ENCODE results near the gene ARHGEF17.

The ARHGEF17 gene

DNA sequence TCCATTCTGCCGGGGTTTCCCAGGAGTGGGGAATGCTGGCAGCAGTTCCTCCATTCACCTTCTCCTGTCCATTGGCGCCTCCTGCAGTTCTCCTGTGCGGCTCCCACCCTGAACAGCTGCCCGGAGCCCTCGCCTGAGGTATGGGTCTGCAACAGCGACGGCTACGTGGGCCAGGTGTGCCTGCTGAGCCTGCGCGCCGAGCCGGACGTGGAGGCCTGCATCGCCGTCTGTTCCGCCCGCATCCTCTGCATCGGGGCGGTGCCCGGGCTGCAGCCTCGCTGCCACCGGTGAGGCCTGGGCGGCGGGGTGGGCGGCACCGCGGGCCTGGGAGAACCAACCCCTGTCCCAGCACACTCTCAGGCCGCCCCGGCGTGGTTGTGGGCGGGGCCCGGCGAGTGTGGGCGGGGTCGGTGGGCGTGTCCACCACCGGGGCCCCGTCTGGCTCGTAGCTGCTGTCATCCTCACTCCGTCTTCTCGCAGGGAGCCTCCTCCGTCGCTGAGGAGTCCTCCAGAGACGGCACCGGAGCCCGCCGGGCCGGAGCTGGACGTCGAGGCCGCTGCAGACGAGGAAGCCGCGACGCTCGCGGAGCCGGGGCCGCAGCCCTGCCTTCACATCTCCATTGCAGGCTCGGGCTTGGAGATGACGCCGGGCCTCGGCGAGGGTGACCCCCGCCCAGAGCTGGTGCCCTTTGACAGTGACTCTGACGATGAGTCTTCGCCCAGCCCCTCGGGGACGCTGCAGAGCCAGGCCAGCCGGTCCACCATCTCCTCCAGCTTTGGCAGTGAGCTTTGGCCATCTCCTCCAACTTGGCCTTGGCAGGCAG, 54.1 kb downstream of the ARHGEF17 start:
- DNase-seq = no peak

DNA sequence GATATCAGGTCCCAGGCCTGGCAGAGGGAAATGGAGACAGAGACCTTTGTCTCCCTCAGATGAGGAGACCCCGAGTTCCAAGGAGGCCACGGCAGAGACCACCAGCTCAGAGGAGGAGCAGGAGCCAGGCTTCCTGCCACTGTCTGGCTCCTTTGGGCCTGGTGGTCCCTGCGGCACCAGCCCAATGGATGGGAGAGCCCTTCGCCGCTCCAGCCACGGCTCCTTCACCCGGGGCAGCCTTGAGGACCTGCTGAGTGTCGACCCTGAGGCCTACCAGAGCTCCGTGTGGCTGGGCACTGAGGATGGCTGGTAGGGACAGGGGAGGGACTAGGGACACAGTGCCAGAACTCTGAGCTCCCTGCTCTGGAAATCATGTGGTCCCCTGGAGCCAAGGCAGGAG, 55.1 kb downstream of the ARHGEF17 start:
- no peak for DNase-seq

DNA sequence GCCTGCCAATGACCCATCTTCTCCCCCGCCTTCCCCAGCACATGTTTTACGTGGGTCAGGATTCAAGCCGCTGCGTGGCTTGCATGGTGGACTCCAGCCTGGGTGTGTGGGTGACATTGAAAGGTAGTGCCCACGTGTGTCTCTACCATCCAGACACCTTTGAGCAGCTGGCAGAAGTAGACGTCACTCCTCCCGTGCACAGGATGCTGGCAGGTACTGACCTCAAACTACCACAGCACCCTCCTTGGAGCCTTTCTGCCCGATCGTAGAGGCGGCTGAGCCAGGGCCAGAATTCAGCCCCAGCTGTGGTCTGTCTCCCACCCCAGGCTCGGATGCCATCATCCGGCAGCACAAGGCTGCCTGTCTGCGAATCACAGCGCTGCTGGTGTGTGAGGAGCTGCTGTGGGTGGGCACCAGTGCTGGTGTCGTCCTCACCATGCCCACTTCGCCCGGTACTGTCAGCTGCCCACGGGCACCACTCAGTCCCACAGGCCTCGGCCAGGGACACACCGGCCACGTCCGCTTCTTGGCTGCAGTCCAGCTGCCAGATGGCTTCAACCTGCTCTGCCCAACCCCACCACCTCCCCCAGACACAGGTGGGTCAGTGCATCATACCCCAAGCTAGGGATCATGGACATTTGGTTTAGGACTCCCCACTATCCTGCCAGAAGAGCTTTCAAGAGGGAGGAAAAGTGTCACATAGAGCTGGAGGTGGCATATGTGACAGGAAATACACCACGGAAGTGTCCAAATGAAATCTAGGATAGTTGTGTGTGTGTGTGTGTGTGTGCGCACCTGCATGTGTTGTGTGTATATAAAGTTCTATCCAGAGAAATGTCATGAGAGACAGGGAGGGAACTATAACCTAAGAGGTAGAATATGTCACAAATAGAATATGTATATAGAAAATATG, 57.5 kb downstream of the ARHGEF17 start:
- no peak for DNase-seq

DNA sequence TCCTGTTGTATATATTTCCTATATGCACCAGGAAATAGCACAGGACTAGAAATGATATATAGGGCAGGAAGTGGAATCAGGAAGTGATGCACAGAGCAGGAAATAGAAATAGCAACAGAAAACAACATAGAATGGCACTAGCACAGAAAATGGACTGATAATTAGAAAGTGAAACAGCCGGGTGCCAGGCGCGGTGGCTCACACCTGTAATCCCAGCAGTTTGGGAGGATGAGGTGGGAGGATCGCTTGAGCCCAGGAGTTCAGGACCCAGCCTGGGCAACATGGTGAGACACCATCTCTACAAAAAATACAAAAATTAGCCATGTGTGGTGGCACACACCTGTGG, 58.2 kb downstream of the ARHGEF17 start:
- DNase-seq = no peak

DNA sequence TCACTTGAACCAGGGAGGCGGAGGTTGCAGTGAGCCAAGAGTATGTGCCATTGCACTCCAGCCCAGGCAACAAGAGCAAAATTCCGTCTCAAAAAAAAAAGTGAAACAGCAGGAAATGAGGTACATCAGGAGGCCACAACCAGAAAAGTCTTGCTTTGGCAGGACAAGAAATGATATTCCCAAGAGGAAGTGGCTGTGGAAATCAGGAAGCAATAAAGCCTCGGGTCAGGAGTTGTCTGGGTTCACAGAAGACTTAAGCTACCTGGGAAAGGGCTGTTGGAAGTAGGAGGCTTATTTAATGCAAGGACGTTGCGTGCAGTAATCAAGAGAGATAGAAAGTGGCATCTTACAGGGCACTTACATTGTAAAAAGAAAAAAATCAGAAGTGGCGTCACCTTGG, 58.9 kb downstream of the ARHGEF17 start:
- no peak for DNase-seq

DNA sequence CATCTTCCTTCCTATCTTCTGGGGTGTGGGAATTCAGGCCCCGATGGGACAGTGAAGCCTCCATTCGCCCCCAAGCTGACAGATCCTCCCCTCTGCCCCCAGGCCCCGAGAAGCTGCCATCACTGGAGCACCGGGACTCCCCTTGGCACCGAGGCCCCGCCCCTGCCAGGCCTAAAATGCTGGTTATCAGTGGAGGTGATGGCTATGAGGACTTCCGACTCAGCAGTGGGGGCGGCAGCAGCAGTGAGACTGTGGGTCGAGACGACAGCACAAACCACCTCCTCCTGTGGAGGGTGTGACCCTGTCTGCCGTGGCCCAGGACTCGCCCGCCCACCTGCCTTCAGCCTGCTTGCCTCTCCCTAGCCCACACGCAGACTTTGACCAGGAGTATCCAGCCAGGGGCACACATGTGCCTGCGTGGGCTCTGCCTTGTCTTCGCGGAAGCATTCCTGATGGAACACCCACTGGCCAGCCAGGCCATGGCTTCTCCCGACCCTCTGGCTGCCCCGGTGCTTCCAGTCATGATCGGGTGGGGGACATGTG, 59.5 kb downstream of the ARHGEF17 start:
- DNase-seq = no peak

DNA sequence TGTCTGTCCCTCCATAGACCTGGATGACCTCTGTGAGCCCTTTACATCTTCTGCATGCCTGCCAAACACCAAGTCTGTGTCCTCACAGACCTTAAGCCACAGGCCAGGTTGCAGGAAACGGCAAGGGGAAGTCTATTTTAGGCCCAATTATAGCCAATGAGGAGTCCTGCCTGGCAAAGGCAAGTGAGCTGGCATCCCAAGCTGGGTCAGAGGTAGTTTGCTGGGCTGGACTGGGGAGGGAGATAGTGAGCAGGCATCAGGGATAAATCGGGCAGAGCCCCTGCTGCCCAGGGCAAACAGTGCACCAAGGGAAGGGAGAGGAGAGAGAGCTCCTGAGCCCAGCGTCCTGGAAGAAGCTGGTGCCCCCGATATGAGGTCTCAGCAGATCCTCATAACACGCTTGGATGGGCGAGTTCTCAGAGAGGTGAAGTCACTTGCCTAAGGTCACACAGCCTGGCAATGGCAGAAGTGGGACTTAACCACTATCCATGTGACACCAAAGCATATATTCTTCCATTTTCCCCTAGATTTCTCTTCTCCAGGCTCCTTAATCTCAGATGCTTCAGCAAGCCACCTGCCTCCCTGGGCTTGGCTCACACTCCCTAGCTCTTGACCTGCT, 64.4 kb downstream of the ARHGEF17 start:
- no peak for DNase-seq

DNA sequence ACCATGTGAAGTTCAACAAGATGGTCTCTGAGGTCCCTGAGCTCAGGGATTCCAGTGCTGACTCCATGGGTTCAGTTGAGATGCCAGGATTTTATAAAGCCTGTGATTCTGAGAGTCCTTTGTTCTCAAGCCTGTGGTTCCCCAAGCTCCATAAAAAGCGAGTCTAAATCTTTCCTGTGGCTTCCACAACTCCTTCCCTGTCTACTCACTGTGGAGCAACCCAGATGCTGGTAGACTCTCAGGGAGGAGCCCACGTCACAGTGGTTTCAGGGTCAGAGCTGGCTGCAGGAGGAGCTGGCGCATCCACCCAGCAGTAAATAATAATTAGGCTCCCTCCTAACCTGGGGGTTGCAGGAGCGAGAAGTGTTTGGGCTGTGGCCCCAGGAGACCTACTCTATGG, 66.1 kb downstream of the ARHGEF17 start:
- no peak for DNase-seq

DNA sequence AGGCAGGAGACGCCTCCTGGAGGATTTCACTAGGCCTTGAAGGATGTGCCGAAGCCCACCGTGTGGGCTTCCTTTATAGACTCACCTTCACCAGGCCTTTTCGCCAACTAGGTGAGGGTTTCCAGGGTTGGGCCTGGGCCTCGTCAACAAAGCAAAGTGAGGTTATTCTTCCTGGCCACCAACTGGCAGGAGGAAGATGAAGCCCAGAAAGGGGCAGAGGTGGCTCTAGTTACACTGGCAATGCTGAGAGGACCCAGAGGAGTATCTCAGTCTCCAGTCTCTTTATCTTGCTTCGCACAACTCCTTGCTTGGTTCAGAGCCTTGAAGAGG, 67.7 kb downstream of the ARHGEF17 start:
- DNase-seq = no peak

DNA sequence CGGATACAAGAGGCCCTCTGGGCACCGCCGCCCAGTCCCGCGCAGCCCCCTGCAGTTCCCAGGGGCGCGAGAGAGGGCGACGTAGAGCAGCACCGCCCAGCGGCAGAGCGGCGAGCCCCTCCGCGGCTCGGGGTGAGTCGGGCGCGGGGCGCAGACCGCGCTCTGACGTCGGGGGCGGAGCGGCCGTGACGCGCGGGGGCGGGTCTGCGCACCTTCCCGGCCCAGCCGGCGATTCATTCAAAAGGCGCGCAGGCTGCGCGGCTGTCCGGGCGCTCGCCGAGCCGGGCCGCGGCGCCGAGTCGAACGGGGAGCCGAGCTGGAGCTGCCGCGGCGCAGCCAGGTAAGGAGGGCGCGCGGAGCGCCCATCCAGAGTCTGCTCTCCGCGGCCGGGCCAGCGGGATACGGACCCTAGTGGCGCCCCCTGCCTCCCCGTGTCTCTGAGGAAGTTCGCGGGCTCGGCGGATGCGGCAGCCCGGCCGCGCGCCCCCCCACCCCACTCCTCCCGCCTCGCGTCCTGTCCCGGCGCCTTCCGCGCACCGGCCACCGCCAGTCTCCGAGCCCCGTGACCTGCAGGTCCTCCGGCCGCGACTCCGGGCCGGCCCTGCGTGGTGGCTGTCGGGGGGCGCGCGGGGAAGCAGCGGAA, 68.2 kb downstream of the ARHGEF17 start, which contains the start of gene RELT:
RELT (plus strand) TSS at position 240 of the 643 bp plus-strand sequence. CDS start 12,738 bp downstream, outside the sequence.
- DNase-seq = peak; percentile 90

DNA sequence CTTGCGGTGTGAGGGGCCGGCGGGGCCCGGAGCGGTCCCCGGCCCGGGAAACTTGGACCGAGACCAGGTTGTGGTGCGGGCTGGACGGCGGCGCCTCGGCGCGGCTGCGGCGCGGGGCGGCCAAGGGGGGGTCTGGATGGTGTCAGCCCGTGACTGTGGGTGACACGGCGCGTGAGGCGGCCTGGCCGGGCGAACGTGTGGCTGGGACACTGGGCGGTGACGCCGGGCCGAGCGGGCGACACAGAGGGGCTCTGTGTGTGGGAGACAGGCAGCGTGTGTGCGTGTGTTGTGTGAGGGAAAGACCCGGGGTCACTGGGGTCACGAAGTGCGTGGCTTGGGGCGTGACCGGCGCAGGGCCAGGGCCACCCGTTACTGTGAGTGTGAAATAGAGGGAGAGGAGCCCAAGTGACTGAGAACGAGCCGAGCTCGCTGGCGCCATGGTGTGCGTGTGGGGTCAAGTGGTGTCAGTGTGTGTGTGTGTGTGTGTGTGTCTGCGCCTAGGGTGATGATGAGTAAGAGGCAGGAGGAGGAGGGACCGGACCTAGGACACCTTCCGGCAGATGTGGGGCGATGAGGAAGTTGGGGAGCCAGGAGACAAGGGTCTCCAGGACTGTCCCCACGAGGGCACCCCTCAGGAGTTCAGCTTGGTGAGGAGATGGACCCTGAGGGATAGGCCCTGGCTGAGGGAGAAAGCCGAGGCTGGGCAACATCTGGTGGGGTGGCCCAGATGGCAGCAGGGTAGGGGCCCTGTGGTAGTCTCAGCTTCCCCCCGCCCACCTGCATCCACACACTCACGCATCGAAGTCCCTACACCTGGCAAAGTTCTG, 68.9 kb downstream of the ARHGEF17 start:
- DNase-seq = peak; percentile 52

DNA sequence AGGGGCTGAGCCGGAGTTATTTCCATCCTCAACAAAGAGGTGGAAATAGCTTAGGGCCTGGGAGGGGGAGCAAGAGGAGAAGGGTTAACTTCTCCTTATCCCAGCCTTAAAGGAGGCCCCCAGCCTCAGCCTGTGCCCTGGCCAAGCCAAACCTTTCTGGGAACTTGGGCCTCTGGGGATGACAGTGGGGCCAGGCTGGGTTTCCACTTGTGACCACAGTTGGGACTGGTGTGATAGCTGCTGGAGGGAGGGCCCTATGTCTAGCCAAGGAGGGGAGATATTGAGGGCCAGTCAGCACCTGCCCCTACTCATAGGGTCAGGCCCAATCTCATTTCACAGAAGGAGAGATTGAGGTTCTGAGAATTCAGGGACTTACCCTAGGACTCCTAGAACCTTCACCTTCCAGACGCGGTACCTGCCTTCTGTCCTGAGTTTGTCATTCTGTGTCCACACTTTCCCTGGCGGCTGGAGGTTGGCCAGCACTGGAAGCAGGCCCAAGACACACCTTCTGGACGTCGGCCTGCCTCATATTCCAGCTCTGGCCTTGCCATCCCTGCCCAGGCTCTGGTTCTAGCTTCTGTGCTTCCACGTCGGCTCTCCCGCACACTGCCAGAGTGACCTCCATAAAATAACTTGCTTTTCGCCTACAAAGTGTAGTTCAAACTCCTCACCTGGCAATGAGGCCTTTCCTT, 71.3 kb downstream of the ARHGEF17 start:
- no peak for DNase-seq

DNA sequence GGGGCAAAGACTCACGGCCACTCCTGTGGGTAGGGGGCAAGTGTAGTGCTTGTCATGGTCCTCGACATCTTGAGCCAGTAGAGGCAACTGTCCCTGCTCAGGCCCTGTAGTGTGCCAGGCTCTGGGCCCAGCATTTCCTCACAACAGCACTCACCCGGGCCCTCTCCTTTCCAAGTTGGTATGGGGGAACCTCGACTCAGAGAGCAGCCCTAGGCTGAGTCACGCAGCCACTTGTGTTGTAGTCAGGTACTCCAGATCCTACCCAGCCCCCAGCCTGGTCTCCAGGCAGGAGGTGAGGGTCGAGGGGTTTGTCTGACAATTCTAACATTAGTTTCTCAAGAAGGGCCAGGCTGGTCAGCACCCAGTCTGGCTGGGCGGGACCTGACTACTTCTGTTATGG, 72.3 kb downstream of the ARHGEF17 start:
- no peak for DNase-seq

DNA sequence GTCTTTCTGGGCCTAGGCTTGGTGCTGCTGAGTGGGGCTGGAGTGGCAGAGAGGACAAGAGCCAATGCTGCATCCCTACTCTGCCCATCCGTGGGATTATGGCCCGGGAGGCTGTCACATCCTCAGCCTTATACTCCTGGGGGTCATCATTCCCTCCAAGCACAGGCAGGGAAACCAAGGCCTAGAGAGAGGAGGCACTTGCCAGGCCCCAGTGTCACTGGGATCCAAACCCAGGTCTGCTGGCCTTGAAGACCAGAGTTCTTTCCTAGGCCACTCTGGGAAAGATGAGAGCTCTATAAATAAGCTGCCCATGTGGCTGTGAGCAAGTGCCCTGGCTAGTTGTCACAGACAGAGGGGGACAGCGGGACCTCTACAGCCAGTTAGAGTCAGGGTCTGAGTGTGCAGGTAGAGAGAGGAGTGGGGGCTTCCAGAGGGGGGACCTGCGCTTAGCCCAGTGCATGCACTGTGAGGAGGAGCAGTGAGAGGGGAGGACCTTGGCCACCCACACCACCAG, 72.9 kb downstream of the ARHGEF17 start:
- no peak for DNase-seq

DNA sequence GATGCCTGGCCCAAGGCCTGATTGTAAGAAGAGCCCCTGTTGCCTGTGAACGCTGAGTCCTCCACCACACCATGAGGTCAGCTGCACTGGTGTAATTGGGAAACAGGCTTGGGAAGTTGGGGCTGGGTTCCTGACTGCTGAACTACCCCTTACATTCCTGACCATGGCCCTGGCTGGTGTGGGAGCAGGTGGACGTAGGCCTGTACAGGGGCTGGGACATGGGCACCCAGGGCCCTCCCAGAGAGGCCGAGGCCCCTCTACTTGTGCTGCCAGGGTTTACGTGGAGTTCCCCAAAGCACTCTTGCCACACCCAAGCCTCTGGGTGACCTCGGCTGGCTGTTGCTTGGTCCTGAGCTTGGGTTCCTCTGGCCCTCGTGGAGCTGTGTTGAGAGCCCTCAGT, 73.5 kb downstream of the ARHGEF17 start:
- no peak for DNase-seq

DNA sequence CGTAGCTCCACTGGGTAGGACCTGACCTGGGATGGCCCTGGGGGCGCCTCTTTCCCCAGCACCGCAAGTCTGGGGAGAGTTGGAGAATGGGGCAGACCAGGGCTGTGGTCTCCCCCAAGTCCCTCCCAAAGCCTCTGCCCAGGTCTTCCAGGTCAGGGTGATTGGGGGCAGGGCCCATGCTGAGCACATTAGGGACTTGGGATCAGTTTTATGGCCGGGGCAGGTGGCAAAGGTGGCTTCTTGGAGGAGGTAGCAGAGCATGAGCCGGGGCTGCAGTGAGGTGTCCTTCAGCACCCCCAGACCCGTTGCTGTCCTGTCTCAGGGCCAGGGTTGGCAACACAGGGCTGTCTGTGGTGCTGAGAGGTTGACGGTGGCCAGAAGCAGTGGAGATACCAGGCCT, 74.1 kb downstream of the ARHGEF17 start:
- DNase-seq = no peak

DNA sequence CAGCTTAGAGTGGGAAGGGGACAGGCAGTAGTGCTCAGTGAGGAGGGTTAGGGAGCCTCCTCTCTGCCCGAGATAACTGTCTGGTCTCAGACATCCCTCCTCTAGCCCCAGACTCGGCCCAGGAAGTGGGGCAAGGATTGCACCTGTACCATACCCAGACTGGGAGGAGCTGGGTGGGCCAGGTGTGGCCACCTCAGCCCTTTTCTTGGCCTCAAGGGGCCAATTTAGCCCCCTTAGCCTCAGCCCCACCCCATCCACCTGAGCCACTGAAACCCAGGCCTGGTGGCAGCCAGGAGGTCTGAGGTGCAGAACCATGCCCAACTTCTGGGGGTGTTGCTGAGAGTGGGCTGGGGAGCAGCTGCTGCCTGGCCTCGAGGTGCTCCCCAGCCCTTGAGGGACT, 74.7 kb downstream of the ARHGEF17 start:
- no peak for DNase-seq

DNA sequence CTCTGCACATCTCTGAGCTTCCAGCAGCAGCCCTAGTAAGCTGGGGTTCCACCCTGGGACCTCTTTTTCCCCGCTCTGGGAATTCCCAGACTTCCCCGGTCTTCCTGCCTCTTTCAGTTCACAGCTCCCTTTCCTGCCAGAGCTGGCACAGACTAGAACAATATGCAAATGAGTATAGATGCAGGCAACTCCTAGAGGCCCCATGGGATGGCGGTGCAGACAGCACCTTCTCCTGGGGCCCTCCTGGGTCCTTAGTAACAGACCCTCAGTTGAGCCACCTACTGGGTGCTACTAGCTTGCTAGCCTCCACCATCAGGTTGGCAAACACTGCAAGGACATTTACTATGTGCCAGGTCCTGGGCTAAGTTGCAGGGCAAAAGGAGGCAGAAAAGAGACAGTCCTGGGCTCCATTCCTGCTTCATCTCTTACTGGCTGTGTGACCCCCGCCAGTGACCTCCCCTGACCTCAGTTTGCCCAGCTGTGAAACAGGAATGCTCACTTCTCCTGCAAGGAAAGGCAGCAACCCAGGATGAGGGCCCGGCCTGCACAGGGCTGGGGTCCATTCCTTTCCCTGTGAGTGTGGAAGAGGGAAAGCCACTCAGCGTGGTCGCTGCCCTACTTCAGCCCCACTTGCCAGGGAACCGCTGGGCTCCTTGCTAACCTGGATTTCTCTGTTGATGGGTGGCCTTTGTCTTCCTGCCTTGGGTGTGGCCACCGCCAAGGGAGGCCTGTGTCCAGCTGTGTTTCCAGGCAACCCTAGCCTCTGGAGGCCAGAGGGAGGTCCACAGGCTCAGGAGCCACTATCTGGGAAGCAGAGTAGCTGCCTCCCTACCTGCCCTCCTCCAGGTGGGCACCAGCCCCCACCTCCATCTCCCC, 75.4 kb downstream of the ARHGEF17 start:
- DNase-seq = no peak

DNA sequence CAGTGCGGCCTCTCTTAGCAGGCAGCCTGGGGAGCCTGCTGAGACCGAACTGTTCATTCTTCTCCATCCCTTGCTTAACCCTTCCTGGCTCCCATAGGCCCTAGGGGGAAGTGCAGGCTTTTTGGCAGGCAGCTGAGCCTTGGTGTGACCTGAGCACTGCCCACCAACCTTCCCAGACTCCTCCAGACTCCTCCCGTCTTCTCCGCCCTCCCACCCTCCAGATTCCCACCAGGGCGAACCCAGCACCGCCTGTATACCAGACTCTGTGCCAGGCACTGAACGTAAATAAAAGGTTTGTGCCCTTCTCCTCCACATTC, 76.0 kb downstream of the ARHGEF17 start:
- DNase-seq = no peak

DNA sequence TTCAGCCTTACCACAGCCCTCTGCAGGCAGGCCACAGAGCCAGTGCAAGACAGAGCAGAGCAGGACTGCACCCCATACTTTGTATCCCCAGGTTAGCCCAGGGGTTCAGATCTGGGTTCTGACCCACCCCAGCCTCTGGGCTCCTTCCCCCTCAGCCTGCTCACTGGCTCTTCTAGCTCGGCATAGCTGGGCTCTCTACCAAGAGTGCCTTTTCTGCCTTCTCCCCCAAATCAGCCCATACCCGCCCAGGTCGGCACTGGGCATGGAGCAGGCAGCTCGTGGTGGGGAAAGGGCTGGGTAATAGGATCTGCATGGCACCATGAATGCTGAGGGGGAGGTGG, 76.4 kb downstream of the ARHGEF17 start:
- DNase-seq = no peak

All from activated CD4-positive, alpha-beta T cell treated with anti-CD3 and anti-CD28 coated beads, Interleukin-2, amount 50 U/mL, for 1 hour (primary cell).